GM12878 (cell line): ENCODE results near the gene RNASE12. TPM values are rescaled to one million over a fixed set of nuclear protein-coding genes. Genes with fewer than 3 reads are reported as not detected.

ENCODE experiments used
- ATAC-seq: fragments of 200-7000 bp; cut with Tn5 transposase; 3 replicates; pipeline ENCODE4 v1.9.1; 2020; ENCODE audit warnings: mild to moderate bottlenecking, moderate library complexity
- BruUV-seq: library from RNA; stranded (reverse); fragments of 400-500 nt; replicated peaks from 2 replicates; lab custom pipeline; 2021; lab: Mats Ljungman, UMichigan
- CTCF ChIA-PET: fragments of 300-600 bp; sonication (Branson Sonifier 250); formaldehyde crosslinking; extraction: SDS; loops from one replicate; lab custom pipeline; 2021; ENCODE audit warnings: inconsistent platforms; lab: Yijun Ruan, JAX
- POLR2A ChIA-PET: fragments of 350-600 bp; formaldehyde crosslinking; extraction: SDS; loops from one replicate; lab custom pipeline; 2021; ENCODE audit warnings: inconsistent platforms; lab: Charles Lee
- RAD21 ChIA-PET: fragments of 300-600 bp; sonication (Branson Sonifier 250); formaldehyde crosslinking; loops from one replicate; lab custom pipeline; 2023; ENCODE audit warnings: antibody characterized with exemption; ENCODE audit not compliant: unreplicated experiment; lab: Charles Lee
- SMC1A ChIA-PET: fragments of 300-600 bp; sonication (Branson Sonifier 250); formaldehyde crosslinking; loops from one replicate; lab custom pipeline; 2023; ENCODE audit not compliant: unreplicated experiment, uncharacterized antibody; lab: Charles Lee
- DNase-seq: peaks from one replicate; pipeline ENCODE4 v3.0.0-alpha.2; 2011; ENCODE audit warnings: low read depth, low spot score
- FAIRE-seq: peaks from 3 replicates; lab custom pipeline; 2011; peaks lifted over from hg19 to GRCh38; lab: Jason Lieb, UNC
- H2AFZ ChIP-seq: 2 replicates; pipeline ENCODE4 v1.6.0; 2011; ENCODE audit warnings: low read depth, low read length, control low read depth; ENCODE audit not compliant: control insufficient read depth
- H3K27ac ChIP-seq: 2 replicates; pipeline ENCODE4 v1.5.1; 2011; ENCODE audit warnings: control low read depth; ENCODE audit not compliant: control insufficient read depth, insufficient read depth
- H3K27me3 ChIP-seq, 2 experiments: replicated peaks in 1 of 2; 2 replicates each; pipeline versions ENCODE4 v1.6.0 to v1.6.1; 2011; ENCODE audit warnings: low read length in 1 of 2; ENCODE audit not compliant: control insufficient read depth in 2 of 2, insufficient read depth in 2 of 2
- H3K36me3 ChIP-seq, 2 experiments: 2 replicates each; pipeline ENCODE4 v1.5.1; 2011; ENCODE audit warnings: low read length in 1 of 2; ENCODE audit not compliant: control insufficient read depth in 2 of 2, insufficient read depth in 2 of 2
- H3K4me1 ChIP-seq: 2 replicates; pipeline ENCODE4 v1.6.1; 2011; ENCODE audit warnings: mild to moderate bottlenecking, low read length, moderate library complexity, mixed read lengths; ENCODE audit not compliant: control insufficient read depth, insufficient read depth
- H3K4me2 ChIP-seq: 2 replicates; pipeline ENCODE4 v1.6.0; 2011; ENCODE audit warnings: control low read depth; ENCODE audit not compliant: control insufficient read depth, insufficient read depth
- H3K4me3 ChIP-seq: fragments of 200-600 bp; sonication (generic); 2 replicates; pipeline ENCODE4 v1.5.1; 2016
- H3K79me2 ChIP-seq: 2 replicates; pipeline ENCODE4 v1.6.0; 2011; ENCODE audit warnings: low read length; ENCODE audit not compliant: control insufficient read depth, insufficient read depth
- H3K9ac ChIP-seq: 2 replicates; pipeline ENCODE4 v1.8.0; 2011; ENCODE audit warnings: low read length, control low read depth, mixed read lengths; ENCODE audit not compliant: control insufficient read depth, insufficient read depth
- H3K9me3 ChIP-seq: replicated peaks from 3 replicates; pipeline ENCODE4 v1.5.1; 2011; ENCODE audit warnings: mild to moderate bottlenecking, low read length; ENCODE audit not compliant: control insufficient read depth, insufficient read depth
- H4K20me1 ChIP-seq: 2 replicates; pipeline ENCODE4 v1.6.0; 2011; ENCODE audit not compliant: control insufficient read depth, insufficient read depth
- CBX3 ChIP-seq: fragments of 200-600 bp; sonication (generic); IDR thresholded peaks from 2 replicates; pipeline ENCODE4 v1.6.1; 2016; ENCODE audit warnings: low read depth, borderline replicate concordance
- ESRRA ChIP-seq: IDR thresholded peaks from 2 replicates; pipeline ENCODE4 v1.6.1; 2012; ENCODE audit warnings: mild to moderate bottlenecking, low read length, improper control_type of control experiment
- ETV6 ChIP-seq, 2 experiments: fragments of 450-650 bp in 1 of 2; IDR thresholded peaks in 1 of 2; conservative IDR thresholded peaks in 1 of 2; 2 replicates each; pipeline ENCODE4 v1.6.1; 2014; ENCODE audit warnings: antibody characterized with exemption in 1 of 2, borderline replicate concordance in 1 of 2, low read depth in 1 of 2, mild to moderate bottlenecking in 1 of 2, moderate library complexity in 1 of 2
- IRF4 ChIP-seq: IDR thresholded peaks from 2 replicates; pipeline ENCODE4 v1.6.1; 2011; ENCODE audit warnings: low read depth, low read length
- KDM1A ChIP-seq: fragments of 200-600 bp; sonication (generic); IDR thresholded peaks from 2 replicates; pipeline ENCODE4 v1.6.1; 2016; ENCODE audit warnings: borderline replicate concordance
- NFYA ChIP-seq: IDR thresholded peaks from 2 replicates; pipeline ENCODE4 v1.6.1; 2011; ENCODE audit warnings: low read depth, mild to moderate bottlenecking, low read length, improper control_type of control experiment, borderline replicate concordance
- RAD51 ChIP-seq: fragments of 450-650 bp; IDR thresholded peaks from 2 replicates; pipeline ENCODE4 v1.6.1; 2016; ENCODE audit warnings: moderate library complexity, mild to moderate bottlenecking, inconsistent platforms
- SIN3A ChIP-seq: IDR thresholded peaks from 2 replicates; pipeline ENCODE4 v1.6.1; 2012; ENCODE audit warnings: low read depth, low read length, improper control_type of control experiment
- SREBF1 ChIP-seq: IDR thresholded peaks from 2 replicates; pipeline ENCODE4 v1.6.1; 2012; ENCODE audit warnings: mild to moderate bottlenecking, low read length
- TARDBP ChIP-seq: IDR thresholded peaks from 2 replicates; pipeline ENCODE4 v1.6.1; 2016; ENCODE audit warnings: borderline replicate concordance
- ZBED1 ChIP-seq: IDR thresholded peaks from 2 replicates; pipeline ENCODE4 v1.6.1; 2016; ENCODE audit warnings: borderline replicate concordance
- ZNF24 ChIP-seq: fragments of 450-650 bp; IDR thresholded peaks from 2 replicates; pipeline ENCODE4 v1.6.1; 2017; ENCODE audit warnings: antibody characterized with exemption, mild to moderate bottlenecking
- WGBS: methylation state at CpG from one replicate; pipeline ENCODE4 v1.1.6; 2016; ENCODE audit warnings: low lambda C conversion rate; ENCODE audit not compliant: insufficient replicate concordance, insufficient coverage; ENCODE audit errors: missing lambda C conversion rate; 5-methylcytosine and 5-hydroxymethylcytosine counted together
- in situ Hi-C: fragments of 300-500 bp; cut with MboI; formaldehyde crosslinking; loops from 9 replicates; pipeline ENCODE4 v1.14.3; 2018; ENCODE audit warnings: mixed read lengths
- intact Hi-C: fragments of 100-400 bp; cut with micrococcal nuclease; formaldehyde crosslinking; loops from one replicate; pipeline ENCODE4 v1.14.2; 2022; ENCODE audit not compliant: unreplicated experiment
- polyA plus RNA-seq, 11 experiments: library from polyadenylated mRNA; depleted of rRNA in 4 of 11; unstranded in 6 of 11; stranded (reverse) in 5 of 11; fragments of >200 nt; fragmentation: Nextera tagmentation in 4 of 11; fragmentation: Illumina TruSeq in 1 of 11; extraction: Ambion mirVana in 4 of 11; extraction: Trizol in 1 of 11; gene quantifications; 1 replicate in 1 of 11; 2 replicates in 10 of 11; pipeline versions ENCODE4 v1.2.1 to v1.2.3, GENCODE V29; 2011 to 2016; ENCODE audit warnings: inconsistent platforms in 2 of 11, missing spikeins in 2 of 11, low read depth in 1 of 11
- total RNA-seq, 4 experiments: library from RNA; depleted of rRNA in 3 of 4; stranded (reverse); fragments of >200 nt in 3 of 4; fragmentation: Illumina TruSeq in 1 of 4; extraction: Trizol in 1 of 4; gene quantifications; 2 replicates each; pipeline versions ENCODE4 v1.2.1 to v1.2.3, GENCODE V29; 2013 to 2021
- TF ChIP-seq, protein P1 (sequence below): fragments of 450-650 bp; IDR thresholded peaks from 2 replicates; pipeline ENCODE4 v1.6.1; 2014; ENCODE audit warnings: mild to moderate bottlenecking
- TF ChIP-seq, protein P2 (sequence below): IDR thresholded peaks from 2 replicates; pipeline ENCODE4 v1.6.1; 2011; ENCODE audit warnings: low read depth, mild to moderate bottlenecking, low read length, moderate library complexity, borderline replicate concordance; ENCODE audit errors: extremely low read depth
- TF ChIP-seq, protein P3 (sequence below): IDR thresholded peaks from 2 replicates; pipeline ENCODE4 v1.6.1; 2011; ENCODE audit warnings: mild to moderate bottlenecking, low read depth, low read length, moderate library complexity; ENCODE audit not compliant: insufficient replicate concordance
- TF ChIP-seq, protein P4 (sequence below): IDR thresholded peaks from 2 replicates; pipeline ENCODE4 v1.6.1; 2011; ENCODE audit warnings: low read depth, low read length, improper control_type of control experiment, borderline replicate concordance

Gene RNASE12
- total and polyA plus RNA-seq, 10 of the 15 experiments (the other 5 are each of a cell fraction or from before 2014, with no cell fraction given), result not detected

DNA sequence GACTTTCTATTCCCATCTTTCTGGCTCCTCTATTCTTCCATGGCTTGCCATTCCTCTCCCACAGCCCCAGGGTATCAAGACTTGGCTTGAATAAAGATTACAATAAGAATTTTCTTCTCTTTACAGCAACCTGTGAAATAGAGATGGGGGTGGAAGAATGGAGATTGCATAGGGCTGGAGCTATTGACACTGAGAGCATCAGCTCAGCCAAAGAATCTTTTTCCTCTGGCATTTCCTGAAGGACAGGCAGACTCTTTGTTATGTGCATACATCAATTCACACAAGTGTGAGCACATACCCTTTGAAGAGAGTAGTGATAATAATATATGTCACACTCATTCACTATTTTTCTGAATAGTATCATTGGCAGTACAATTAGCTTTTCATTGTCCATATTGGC, 8.0 kb downstream of the RNASE12 start:
- no peak overlapping the region for H3K27ac ChIP-seq
- TF ChIP-seq RAD51 (no peak), ETV6 (conservative IDR thresholded peaks at IDR 0.05 in 1 of 2, IDR thresholded peaks at IDR 0.05 in 1 of 2; ENCODE audit: borderline replicate concordance in 1 of 2, low read depth in 1 of 2) (no peak), KDM1A (no peak), TARDBP (no peak)
- TF ChIP-seq, protein P1, sequence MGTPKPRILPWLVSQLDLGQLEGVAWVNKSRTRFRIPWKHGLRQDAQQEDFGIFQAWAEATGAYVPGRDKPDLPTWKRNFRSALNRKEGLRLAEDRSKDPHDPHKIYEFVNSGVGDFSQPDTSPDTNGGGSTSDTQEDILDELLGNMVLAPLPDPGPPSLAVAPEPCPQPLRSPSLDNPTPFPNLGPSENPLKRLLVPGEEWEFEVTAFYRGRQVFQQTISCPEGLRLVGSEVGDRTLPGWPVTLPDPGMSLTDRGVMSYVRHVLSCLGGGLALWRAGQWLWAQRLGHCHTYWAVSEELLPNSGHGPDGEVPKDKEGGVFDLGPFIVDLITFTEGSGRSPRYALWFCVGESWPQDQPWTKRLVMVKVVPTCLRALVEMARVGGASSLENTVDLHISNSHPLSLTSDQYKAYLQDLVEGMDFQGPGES, result no peak
- no peaks in the 10 kb centered on the region for H3K9me3 ChIP-seq
- intact Hi-C loops, result no loop called here
- no TSS peak for BruUV-seq
- H3K36me3 ChIP-seq, result no peaks in the 10 kb centered on the region
- no peak for DNase-seq
- H3K4me2 ChIP-seq, result no peak overlapping the region
- H3K9ac ChIP-seq, result no peak overlapping the region
- ChIA-PET CTCF (interaction anchor here (0.8 kb wide), 1 partner anchor 26 kb away, joined by 3 read pairs; no protein-coding TSS in a partner anchor), RAD21 (no interaction called here), POLR2A (no interaction called here), SMC1A (no interaction called here)
- H2AFZ ChIP-seq, result no peak overlapping the region
- FAIRE-seq, result no peak
- no peaks in the 10 kb centered on the region for H4K20me1 ChIP-seq
- H3K79me2 ChIP-seq, result no peaks in the 10 kb centered on the region
- no peaks in the 10 kb centered on the region; a peak in 1 of 4 replicates for H3K27me3 ChIP-seq
- no peak for ATAC-seq
- in situ Hi-C loops, result no loop called here
- no peak overlapping the region for H3K4me3 ChIP-seq
- H3K4me1 ChIP-seq, result no peaks in the 10 kb centered on the region

DNA sequence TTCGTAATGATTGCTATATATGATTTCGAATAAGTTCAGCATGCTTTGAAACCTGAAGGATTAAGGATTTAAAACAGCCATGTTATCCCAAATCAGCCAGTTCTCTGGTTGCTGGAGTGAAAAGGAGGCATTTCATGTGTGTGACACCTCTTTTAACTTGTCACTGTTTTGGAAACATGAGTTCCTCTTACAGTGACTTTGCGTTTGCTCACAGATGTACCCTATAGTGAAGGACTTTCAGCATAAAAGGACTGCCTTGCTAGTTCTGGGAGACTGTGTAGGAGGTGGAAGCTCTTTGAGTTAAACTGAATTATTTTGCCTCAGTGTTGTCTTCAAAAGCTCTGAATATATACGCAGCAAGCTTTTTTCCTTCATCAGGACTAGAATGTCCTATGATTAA, 10.9 kb downstream of the RNASE12 start:
- ChIA-PET SMC1A (no interaction called here), CTCF (interaction anchor here (0.6 to 1.2 kb wide), 2 partner anchors 50 to 83 kb away, joined by 3 read pairs; no protein-coding TSS in a partner anchor), RAD21 (no interaction called here), POLR2A (no interaction called here)
- Histone ChIP-seq H3K79me2 (no peaks in the 10 kb centered on the region), H3K4me3 (no peak overlapping the region), H4K20me1 (no peaks in the 10 kb centered on the region), H3K9ac (no peak overlapping the region), H2AFZ (no peak overlapping the region), H3K36me3 (no peaks in the 10 kb centered on the region), H3K27me3 (no peaks in the 10 kb centered on the region; a peak in 1 of 4 replicates), H3K4me2 (no peak overlapping the region), H3K9me3 (no peaks in the 10 kb centered on the region), H3K4me1 (no peaks in the 10 kb centered on the region), H3K27ac (no peak overlapping the region)
- ATAC-seq (no peak), DNase-seq (no peak), FAIRE-seq (no peak)
- no TSS peak for BruUV-seq
- in situ Hi-C loops (no loop called here), intact Hi-C loops (no loop called here)
- 41% methylated on average over 4 of the region's 4 CpGs for WGBS
- TF ChIP-seq ZNF24 (no peak), IRF4 (no peak), NFYA (no peak), SREBF1 (no peak), ESRRA (no peak), ZBED1 (no peak), CBX3 (no peak), SIN3A (no peak)
- TF ChIP-seq, protein P2, sequence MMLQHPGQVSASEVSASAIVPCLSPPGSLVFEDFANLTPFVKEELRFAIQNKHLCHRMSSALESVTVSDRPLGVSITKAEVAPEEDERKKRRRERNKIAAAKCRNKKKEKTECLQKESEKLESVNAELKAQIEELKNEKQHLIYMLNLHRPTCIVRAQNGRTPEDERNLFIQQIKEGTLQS, result no peak
- TF ChIP-seq, protein P3, sequence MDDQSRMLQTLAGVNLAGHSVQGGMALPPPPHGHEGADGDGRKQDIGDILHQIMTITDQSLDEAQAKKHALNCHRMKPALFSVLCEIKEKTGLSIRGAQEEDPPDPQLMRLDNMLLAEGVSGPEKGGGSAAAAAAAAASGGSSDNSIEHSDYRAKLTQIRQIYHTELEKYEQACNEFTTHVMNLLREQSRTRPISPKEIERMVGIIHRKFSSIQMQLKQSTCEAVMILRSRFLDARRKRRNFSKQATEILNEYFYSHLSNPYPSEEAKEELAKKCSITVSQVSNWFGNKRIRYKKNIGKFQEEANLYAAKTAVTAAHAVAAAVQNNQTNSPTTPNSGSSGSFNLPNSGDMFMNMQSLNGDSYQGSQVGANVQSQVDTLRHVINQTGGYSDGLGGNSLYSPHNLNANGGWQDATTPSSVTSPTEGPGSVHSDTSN, result no peak
- TF ChIP-seq, protein P4, sequence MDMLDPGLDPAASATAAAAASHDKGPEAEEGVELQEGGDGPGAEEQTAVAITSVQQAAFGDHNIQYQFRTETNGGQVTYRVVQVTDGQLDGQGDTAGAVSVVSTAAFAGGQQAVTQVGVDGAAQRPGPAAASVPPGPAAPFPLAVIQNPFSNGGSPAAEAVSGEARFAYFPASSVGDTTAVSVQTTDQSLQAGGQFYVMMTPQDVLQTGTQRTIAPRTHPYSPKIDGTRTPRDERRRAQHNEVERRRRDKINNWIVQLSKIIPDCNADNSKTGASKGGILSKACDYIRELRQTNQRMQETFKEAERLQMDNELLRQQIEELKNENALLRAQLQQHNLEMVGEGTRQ, result no peak
